NCI-H1694 treated with DMSO at 0.1 percent for 48 hours (cell line): ENCODE measurements around the gene BRSK2.

Experiments used
- DNase-seq: peaks from one replicate; lab custom pipeline; 2025; lab: John Stamatoyannopoulos, UW

BRSK2 gene

GRCh38 chr11:1437500-1437899, 47.8 kb downstream of the BRSK2 start:
- no peak for DNase-seq

GRCh38 chr11:1438261-1438966, 48.7 kb downstream of the BRSK2 start:
- no peak for DNase-seq

- no peak for DNase-seq
Observed at GRCh38 chr11:1438967-1439330, 49.2 kb downstream of the BRSK2 start.

GRCh38 chr11:1439341-1439740, 49.6 kb downstream of the BRSK2 start:
- DNase-seq: no peak

- DNase-seq: no peak
Observed at GRCh38 chr11:1440066-1440465, 50.3 kb downstream of the BRSK2 start.

GRCh38 chr11:1440496-1440895, 50.8 kb downstream of the BRSK2 start:
- no peak for DNase-seq

- no peak for DNase-seq
Observed at GRCh38 chr11:1442163-1442562, 52.4 kb downstream of the BRSK2 start.

- no peak for DNase-seq
Observed at GRCh38 chr11:1442807-1443366, 53.2 kb downstream of the BRSK2 start.

- DNase-seq: no peak
Observed at GRCh38 chr11:1443737-1444136, 54.0 kb downstream of the BRSK2 start.

GRCh38 chr11:1444321-1444720, 54.6 kb downstream of the BRSK2 start:
- DNase-seq: no peak

GRCh38 chr11:1444823-1445422, 55.2 kb downstream of the BRSK2 start:
- no peak for DNase-seq

- no peak for DNase-seq
Observed at GRCh38 chr11:1445741-1446445, 56.2 kb downstream of the BRSK2 start.

- no peak for DNase-seq
Observed at GRCh38 chr11:1446623-1447022, 56.9 kb downstream of the BRSK2 start.

GRCh38 chr11:1447845-1448825, 58.4 kb downstream of the BRSK2 start:
- no peak for DNase-seq

- no peak for DNase-seq
Observed at GRCh38 chr11:1448882-1449281, 59.1 kb downstream of the BRSK2 start.

GRCh38 chr11:1449490-1450243, 59.9 kb downstream of the BRSK2 start:
- no peak for DNase-seq

- DNase-seq: no peak
Observed at GRCh38 chr11:1450344-1450875, 60.7 kb downstream of the BRSK2 start.

GRCh38 chr11:1450949-1451710, 61.4 kb downstream of the BRSK2 start:
- no peak for DNase-seq

- DNase-seq: no peak
Observed at GRCh38 chr11:1451781-1452470, 62.2 kb downstream of the BRSK2 start.
